Measurements from ENCODE around the gene AMH. TPM values are rescaled to one million over a fixed set of nuclear protein-coding genes. Genes with fewer than 3 reads are reported as not detected.

Gene AMH
- total RNA-seq, 1 donor from 2014 or later: 16.4 TPM

Small RNA genes within 50 kb of the gene (microRNA-seq; reads per million reads assigned to microRNA genes)
- gene MIR1227 (ENCODE audit: unreplicated experiment) (3.3 reads per million), gene MIR4321 (ENCODE audit: unreplicated experiment) (not detected)

Other genes with a start within 250 kb of the AMH start
- gene BTBD2, start 233.6 kb upstream of the AMH start, total RNA-seq: 86.0 and 95.9 TPM in 2 replicates
- 81.3 and 83.3 TPM in 2 replicates for gene MKNK2, start 198.1 kb upstream of the AMH start, total RNA-seq
- 50.6 and 54.2 TPM in 2 replicates for gene MOB3A, start 153.0 kb upstream of the AMH start, total RNA-seq
- gene IZUMO4, start 152.4 kb upstream of the AMH start, total RNA-seq: 3.8 and 4.8 TPM in 2 replicates
- gene AP3D1, start 97.8 kb upstream of the AMH start, total RNA-seq: 139 and 152 TPM in 2 replicates
- gene DOT1L, start 85.4 kb upstream of the AMH start, total RNA-seq: 34.1 and 38.1 TPM in 2 replicates
- gene PLEKHJ1, start 13.0 kb upstream of the AMH start, total RNA-seq: 40.7 and 45.7 TPM in 2 replicates
- 101 and 102 TPM in 2 replicates for gene SF3A2, start 12.5 kb upstream of the AMH start, total RNA-seq
- gene JSRP1, start 7.1 kb downstream of the AMH start, total RNA-seq: not detected in 2 replicates
- gene PEAK3, start 32.9 kb downstream of the AMH start, total RNA-seq: 0.44 and 0.51 TPM in 2 replicates
- gene LINGO3, start 58.8 kb downstream of the AMH start, total RNA-seq: 0.37 and 0.54 TPM in 2 replicates
- gene LSM7, start 79.3 kb downstream of the AMH start, total RNA-seq: 77.8 and 81.7 TPM in 2 replicates
- gene SPPL2B, start 79.4 kb downstream of the AMH start, total RNA-seq: 75.9 and 77.0 TPM in 2 replicates
- gene TMPRSS9, start 110.9 kb downstream of the AMH start, total RNA-seq: 0.08 TPM in 1 of 2 replicates, not detected in the other
- gene TIMM13, start 178.3 kb downstream of the AMH start, total RNA-seq: 108 and 109 TPM in 2 replicates
- gene LMNB2, start 207.6 kb downstream of the AMH start, total RNA-seq: 40.2 and 40.8 TPM in 2 replicates
- gene GADD45B, start 226.8 kb downstream of the AMH start, total RNA-seq: 148 and 165 TPM in 2 replicates

All from osteocyte (in vitro differentiated cells).